HG02678 (cell line): Measurements from ENCODE around the gene CSNK1E.

Source experiments
- ATAC-seq: cut with Tn5 transposase; IDR thresholded peaks from one replicate; pipeline ENCODE4 v1.9.1; 2021; ENCODE audit warnings: mild to moderate bottlenecking, moderate library complexity; ENCODE audit not compliant: unreplicated experiment

Gene CSNK1E

DNA sequence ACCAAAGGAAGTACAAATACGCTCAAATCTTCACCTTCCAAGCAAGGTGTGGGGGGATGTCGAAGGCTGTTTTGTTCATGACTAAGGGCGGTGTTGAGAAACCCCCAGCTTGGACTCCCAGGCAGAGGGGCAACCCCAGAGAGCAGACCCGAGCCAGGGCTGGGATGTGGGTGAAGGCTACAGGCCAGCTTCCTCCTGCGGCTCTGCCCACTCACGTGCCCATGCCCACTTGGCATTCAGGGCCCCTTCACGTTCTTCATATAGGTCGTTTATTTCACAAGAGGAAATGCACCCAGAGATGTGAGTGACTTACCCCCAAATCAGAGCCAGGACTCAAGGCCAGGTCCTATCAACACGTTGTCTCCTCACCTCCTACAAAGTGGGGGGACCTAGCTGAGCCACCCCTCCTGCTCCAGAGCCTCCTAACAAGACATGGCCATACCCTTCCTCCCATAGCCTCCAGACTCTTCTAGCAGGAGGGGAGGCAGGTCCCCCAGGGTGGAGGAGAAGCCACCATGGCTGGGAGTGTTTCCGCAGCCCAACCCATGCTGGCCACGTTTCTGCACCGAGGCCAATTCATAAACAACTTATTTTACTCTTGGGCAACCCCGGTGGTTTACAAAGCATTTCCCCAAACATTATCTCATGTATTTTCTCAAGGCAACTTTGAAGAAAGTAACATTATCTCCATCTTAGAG lies 66.4 kb downstream of the CSNK1E start:
- no peak for ATAC-seq

DNA sequence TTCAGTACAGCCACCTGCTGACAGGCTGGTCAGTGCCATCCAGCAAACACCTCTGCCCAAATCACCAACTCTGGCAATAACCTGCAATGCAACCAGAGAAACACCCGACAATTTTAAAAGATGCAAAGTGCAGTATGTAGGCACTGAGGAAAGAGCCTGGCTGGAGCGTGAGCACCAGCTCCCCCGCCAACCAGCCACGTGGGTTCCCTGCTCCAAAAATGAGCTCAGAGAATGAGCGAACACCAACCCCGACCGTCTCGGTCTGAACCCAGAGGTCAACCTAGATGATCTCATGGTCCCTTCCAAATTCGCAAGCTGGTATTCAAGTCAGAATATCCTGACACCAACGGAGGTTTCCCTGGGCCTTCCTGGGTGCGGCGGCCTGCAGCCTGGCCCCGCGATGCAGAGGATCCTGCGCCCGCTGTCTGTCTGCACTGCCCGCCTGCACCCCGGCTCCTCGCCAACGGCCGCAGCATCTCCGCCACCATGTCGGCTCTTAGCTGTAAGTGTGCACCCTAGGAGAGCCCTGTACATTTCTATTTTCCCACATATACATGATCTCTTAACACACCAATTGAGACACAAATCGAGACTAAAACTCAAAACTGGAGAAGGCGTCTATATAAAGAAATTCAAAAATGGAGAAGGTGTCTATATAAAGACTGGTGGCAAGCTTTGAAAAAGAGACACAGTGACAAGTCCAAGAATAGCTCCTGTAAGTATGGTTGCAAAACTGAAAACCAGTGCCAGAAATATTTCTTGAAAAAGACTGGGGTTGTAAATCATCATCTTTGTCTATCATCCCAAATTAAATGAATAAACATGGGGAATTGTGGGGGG lies 67.2 kb downstream of the CSNK1E start:
- ATAC-seq = no peak

DNA sequence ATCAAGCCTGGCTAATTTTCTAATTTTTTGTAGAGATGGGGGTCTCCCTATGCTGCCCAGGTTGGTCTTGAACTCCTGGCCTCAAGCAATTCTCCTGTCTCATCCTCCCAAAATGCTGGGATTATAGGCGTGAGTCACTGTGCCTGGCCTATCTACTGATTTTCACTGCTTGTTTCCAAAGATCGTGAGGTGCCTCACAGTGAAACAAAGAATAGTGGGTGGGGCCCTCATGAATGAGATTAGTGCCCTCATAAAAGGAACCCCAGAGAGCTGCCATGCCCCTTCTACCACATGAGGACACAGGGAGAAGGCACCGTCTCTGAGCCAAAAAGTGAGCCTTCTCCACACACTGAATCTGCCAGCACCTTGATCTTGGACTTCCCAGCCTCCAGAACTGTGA lies 67.9 kb downstream of the CSNK1E start:
- ATAC-seq = no peak

DNA sequence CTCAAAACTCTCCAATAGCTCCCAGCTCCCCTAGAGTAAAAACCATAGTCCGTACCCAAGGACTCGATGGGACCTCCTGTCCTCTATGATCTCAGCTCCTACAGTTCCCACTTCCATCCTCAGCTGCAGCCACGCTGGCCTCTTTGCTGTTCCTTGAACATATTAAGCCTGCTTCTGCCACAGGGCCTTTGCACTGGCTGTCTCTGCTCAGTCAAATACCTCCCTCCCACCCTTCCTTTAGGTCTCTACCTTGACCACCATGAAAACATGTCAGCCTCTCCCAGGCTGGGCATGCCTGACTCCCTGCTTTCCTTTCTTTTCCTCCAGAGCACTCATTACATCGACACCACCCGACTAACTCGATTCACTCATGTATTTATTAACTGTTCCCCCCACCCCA lies 69.0 kb downstream of the CSNK1E start:
- no peak for ATAC-seq

DNA sequence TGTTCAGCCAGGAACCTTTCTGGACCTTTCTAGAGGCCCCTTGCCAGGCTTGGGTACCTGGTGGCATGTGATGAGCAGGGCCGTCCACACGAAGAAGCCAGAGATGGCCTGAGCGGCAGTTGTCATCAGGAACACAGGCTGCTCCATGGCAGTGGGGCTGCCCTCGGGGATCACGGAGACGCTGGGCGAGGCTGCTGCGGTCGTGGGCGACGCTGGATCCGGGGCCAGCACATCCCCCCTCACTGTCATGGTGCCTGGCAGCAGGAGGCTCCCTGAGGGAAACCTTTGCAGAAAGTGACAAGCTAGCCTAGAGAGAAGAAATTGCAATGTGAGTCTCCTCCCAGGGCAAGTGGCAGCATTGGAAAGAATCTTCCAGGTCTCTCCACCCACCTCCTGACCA lies 69.5 kb downstream of the CSNK1E start:
- no peak for ATAC-seq

DNA sequence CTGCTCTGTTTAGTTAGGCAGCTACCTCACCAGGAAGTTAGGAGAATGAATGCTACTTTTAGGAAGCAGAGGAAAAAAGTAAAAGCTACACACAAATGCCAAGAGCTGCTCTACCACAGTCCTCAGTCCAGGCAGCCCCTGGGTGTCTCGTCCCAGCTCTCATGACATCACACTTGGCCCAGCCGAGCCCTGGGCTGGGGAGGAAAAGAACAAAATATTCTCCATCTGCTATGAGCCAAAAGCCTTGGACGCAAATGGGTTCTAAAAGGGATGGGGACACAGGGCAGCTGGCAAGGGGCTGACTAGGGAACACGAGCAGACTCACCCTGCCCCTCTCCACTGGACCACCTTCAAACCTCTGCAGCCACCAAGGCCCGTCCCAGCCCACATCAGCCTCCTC lies 70.5 kb downstream of the CSNK1E start:
- no peak for ATAC-seq

DNA sequence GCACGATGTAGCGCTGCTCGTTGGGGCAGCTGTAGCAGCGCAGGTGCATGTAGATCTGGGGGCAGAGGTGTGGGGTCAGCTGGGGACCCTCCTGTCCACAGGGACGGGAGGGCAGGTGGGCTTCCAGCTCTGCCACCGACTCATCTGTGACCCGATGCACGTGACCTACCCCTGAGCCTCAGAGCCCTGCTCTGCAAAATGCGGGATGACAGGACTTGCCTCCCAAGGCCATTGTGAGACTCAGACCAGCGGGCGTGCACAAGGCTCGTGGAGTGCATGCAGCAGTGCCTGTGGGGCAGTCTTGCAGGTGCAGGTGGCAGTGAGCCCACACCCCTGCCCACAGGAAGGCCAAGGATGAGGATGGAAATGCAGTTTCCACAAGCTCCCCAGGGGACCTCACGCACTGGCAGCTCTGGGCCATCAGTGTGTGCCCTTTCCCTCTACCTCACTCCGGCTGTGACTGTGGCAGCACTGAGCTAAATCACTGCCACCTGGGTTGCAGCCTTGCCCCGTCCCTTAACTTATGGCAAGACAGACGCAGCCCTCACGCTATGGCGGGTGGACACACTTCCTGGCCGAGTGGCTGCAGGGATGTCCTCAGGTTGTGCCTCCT lies 71.1 kb downstream of the CSNK1E start:
- ATAC-seq = no peak

DNA sequence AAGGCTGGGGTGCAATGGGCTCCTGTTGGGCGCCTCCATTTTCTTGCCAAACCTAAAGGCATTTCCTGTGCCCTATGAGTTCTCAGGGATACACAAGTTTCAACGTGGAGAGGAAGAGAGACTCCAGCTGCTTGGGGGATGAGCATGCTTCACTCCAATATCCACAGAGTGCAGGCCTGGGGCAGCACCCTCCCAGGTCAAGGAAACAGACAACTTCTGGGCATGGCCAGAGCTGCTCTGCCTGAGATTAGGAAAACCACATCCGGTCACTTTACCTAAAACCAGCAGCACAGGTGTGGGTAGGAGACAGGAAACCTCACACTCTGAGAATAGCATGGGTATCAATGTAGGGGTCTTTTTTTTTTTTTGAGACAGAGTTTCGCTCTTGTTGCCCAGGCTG lies 73.1 kb downstream of the CSNK1E start:
- ATAC-seq = peak; percentile 36

DNA sequence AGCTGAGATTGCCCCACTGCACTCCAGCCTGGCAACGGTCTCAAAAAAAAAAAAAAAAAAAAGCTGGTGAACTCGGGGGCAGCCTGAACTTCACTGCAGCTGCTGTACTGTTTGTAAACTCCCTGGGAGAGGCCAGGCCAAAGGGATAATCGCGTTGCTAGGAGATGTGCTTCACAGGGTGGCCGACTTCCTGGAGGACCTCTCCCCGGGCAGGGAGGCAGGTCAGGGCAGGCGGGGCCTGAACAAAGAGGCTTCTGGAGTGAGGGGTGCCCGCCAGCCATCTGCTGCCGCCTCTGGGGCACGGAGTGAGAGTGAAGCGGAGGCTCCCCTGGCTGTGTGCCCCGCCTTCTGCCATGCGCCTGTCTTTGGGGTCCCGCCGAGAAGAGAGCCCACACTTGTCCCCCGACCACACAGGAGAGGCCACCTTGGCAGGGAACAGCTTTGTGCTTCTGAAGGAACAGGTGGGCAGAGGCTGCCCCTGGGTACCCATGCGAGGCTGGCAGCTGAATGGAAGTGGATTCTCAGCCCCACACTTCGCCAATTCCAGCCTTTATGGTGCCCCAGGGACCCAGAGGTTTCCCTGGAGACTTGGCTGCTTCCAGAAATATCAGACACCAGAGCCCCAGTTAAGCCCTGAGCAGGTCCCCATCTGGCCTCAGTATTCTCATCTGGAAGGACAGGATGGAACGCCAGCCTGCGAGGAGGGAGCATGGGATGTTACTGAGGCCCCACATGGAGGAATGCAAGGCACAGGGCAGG lies 74.0 kb downstream of the CSNK1E start:
- no peak for ATAC-seq

DNA sequence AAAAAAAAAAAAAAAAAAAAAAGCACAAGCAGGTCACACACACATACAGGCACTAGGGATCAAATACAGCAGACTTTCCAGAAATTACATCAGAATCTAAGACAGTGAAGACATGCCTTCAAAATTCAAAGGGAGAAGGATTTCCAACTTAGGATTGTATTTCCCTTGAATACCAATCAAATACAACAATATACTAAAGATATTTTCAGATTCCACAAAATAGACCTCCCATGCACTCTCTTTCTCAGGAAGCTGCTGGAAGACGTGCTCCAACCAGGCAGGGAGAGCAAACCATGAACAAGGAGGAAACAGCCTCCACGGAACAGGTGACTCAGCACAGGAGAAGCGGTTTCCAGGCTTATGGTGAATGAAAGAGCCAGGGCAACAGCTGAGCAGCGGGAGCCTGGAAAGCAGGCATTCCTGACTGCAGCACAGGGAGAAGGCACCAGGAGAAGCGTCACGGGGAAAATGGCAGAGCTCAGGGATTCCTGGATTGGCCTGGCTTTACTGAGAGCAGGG lies 76.4 kb downstream of the CSNK1E start:
- ATAC-seq = no peak
